ENCODE measurements around the gene PHLDB3.

- TF ChIP-seq, protein P1, sequence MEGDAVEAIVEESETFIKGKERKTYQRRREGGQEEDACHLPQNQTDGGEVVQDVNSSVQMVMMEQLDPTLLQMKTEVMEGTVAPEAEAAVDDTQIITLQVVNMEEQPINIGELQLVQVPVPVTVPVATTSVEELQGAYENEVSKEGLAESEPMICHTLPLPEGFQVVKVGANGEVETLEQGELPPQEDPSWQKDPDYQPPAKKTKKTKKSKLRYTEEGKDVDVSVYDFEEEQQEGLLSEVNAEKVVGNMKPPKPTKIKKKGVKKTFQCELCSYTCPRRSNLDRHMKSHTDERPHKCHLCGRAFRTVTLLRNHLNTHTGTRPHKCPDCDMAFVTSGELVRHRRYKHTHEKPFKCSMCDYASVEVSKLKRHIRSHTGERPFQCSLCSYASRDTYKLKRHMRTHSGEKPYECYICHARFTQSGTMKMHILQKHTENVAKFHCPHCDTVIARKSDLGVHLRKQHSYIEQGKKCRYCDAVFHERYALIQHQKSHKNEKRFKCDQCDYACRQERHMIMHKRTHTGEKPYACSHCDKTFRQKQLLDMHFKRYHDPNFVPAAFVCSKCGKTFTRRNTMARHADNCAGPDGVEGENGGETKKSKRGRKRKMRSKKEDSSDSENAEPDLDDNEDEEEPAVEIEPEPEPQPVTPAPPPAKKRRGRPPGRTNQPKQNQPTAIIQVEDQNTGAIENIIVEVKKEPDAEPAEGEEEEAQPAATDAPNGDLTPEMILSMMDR (conservative IDR thresholded peaks at IDR 0.05; ENCODE audit: low read depth, low read length), result no peak
- no peak for TF ChIP-seq EZH2 (IDR thresholded peaks at IDR 0.05; ENCODE audit: borderline replicate concordance, low read depth, low read length, poor library complexity, severe bottlenecking)
Observed at GRCh38 chr19:43466793-43467192, 37.8 kb downstream of the PHLDB3 start.

Data from A673 (cell line).